PC-3 (cell line): ENCODE measurements around the gene NUDT1. TPM values are rescaled to one million over a fixed set of nuclear protein-coding genes. Genes with fewer than 3 reads are reported as not detected.
A peak's percentile ranks its signal among the peaks of the same experiment; 100 is the strongest.

ENCODE experiments used
- ATAC-seq: fragments of 200-7000 bp; cut with Tn5 transposase; 2 replicates; pipeline ENCODE4 v1.9.1; 2020; ENCODE audit warnings: mild to moderate bottlenecking, moderate library complexity
- BruUV-seq: library from RNA; stranded (reverse); fragments of 400-500 nt; replicated peaks from 2 replicates; lab custom pipeline; 2021; lab: Mats Ljungman, UMichigan
- CTCF ChIA-PET: fragments of 300-600 bp; sonication (Branson Sonifier 250); formaldehyde crosslinking; loops from one replicate; lab custom pipeline; 2022; ENCODE audit warnings: antibody characterized with exemption; lab: Charles Lee
- POLR2A ChIA-PET: fragments of 300-600 bp; sonication (Branson Sonifier 250); formaldehyde crosslinking; loops from one replicate; lab custom pipeline; 2022; ENCODE audit warnings: antibody characterized with exemption; ENCODE audit not compliant: unreplicated experiment; lab: Charles Lee
- DNase-seq: peaks from one replicate; pipeline ENCODE4 v3.0.0-alpha.2; 2015
- H2AFZ ChIP-seq: fragments of 300-600 bp; sonication (generic); 2 replicates; pipeline ENCODE4 v1.6.0; 2016; ENCODE audit warnings: antibody characterized with exemption, low read length
- H3F3A ChIP-seq: fragments of 300-600 bp; sonication (generic); one replicate; pipeline ENCODE4 v1.6.0; 2017; ENCODE audit warnings: antibody characterized with exemption, low read length, control low read depth, mild to moderate bottlenecking; ENCODE audit not compliant: unreplicated experiment
- H3K27ac ChIP-seq: fragments of 300-600 bp; sonication (generic); 2 replicates; pipeline ENCODE4 v1.5.1; 2016; ENCODE audit warnings: mild to moderate bottlenecking, low read length
- H3K27me3 ChIP-seq: fragments of 300-600 bp; sonication (generic); 2 replicates; pipeline ENCODE4 v1.6.1; 2016; ENCODE audit warnings: low read length, mixed read lengths
- H3K36me3 ChIP-seq: fragments of 300-600 bp; sonication (generic); 2 replicates; pipeline ENCODE4 v1.6.1; 2016; ENCODE audit warnings: low read depth, mixed run types, low read length, mixed read lengths
- H3K4me1 ChIP-seq: fragments of 300-600 bp; sonication (generic); 2 replicates; pipeline ENCODE4 v1.5.1; 2016; ENCODE audit warnings: low read length; ENCODE audit not compliant: insufficient read depth
- H3K4me2 ChIP-seq: fragments of 300-600 bp; sonication (generic); 2 replicates; pipeline ENCODE4 v1.6.0; 2016; ENCODE audit warnings: low read length
- H3K4me3 ChIP-seq: fragments of 300-600 bp; sonication (generic); 2 replicates; pipeline ENCODE4 v1.5.1; 2016; ENCODE audit warnings: mild to moderate bottlenecking, low read length, mixed read lengths
- H3K79me2 ChIP-seq: fragments of 300-600 bp; sonication (generic); 2 replicates; pipeline ENCODE4 v1.6.1; 2017; ENCODE audit warnings: low read length, mixed read lengths
- H3K9ac ChIP-seq: fragments of 300-600 bp; sonication (generic); 2 replicates; pipeline ENCODE4 v1.6.0; 2016; ENCODE audit warnings: mild to moderate bottlenecking, low read length
- H3K9me2 ChIP-seq: fragments of 300-600 bp; sonication (generic); replicated peaks from 2 replicates; pipeline ENCODE4 v1.6.1; 2016; ENCODE audit warnings: mixed run types, low read length, mixed read lengths
- H3K9me3 ChIP-seq: fragments of 300-600 bp; sonication (generic); 2 replicates; pipeline ENCODE4 v1.6.1; 2016; ENCODE audit warnings: low read length, mixed read lengths
- H4K20me1 ChIP-seq: fragments of 300-600 bp; sonication (generic); 2 replicates; pipeline ENCODE4 v1.6.1; 2016; ENCODE audit warnings: low read length, mixed read lengths
- EZH2 ChIP-seq: fragments of 300-600 bp; sonication (generic); IDR thresholded peaks from one replicate; pipeline ENCODE4 v1.6.1; 2017; ENCODE audit warnings: antibody characterized with exemption, mild to moderate bottlenecking, low read length; ENCODE audit not compliant: unreplicated experiment
- EZH2phosphoT487 ChIP-seq: fragments of 300-600 bp; sonication (generic); IDR thresholded peaks from 2 replicates; pipeline ENCODE4 v1.6.1; 2018; ENCODE audit warnings: mild to moderate bottlenecking, antibody characterized with exemption, low read length, borderline replicate concordance
- intact Hi-C: fragments of 100-400 bp; cut with micrococcal nuclease; formaldehyde crosslinking; loops from 2 replicates; pipeline ENCODE4 v1.9.0; 2023
- total RNA-seq: library from RNA; depleted of rRNA; stranded (reverse); fragments of >200 nt; gene quantifications from 2 replicates; pipeline ENCODE4 v1.2.3, GENCODE V29; 2014
- TF ChIP-seq, protein P1 (sequence below): fragments of 300-600 bp; sonication (generic); conservative IDR thresholded peaks from 2 replicates; pipeline ENCODE4 v1.5.1; 2017; ENCODE audit warnings: antibody characterized with exemption, low read depth, mild to moderate bottlenecking, low read length

Gene NUDT1
- total RNA-seq, 1 experiment from 2014 or later: 59.3 TPM

DNA sequence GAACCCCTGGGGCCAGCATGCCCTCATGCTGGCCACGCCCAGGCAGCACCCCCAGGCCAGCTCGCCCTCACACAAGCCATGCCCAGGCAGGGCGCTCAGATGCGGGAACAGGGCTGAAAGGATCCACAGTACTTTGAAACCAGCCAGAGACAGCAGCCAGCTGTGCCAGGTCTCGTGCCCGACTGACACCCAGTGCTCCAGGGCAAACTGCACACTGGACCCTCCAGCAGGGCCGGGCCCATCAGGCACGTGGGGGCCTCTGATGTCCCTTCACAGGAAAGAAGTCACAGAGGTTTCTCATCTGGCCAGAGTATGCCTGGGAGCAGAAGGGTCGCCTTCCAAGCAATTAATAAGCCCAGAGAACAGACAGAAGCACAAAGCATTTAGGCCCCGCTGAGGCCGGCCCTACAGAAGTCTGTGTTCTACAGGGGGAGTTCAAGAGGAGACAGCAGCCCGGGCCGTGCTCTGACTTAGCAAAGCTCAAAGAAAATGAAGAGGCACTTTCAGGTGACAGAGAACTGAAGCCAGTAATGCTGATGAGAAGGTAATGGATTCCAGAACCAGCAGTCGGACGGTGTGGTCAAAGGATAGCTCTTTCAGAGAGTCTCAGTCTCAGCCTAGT, 30.7 kb upstream of the NUDT1 start:
- no peaks in the 10 kb centered on the region for H3F3A ChIP-seq
- no peaks in the 10 kb centered on the region for H4K20me1 ChIP-seq
- H3K27me3 ChIP-seq: no peaks in the 10 kb centered on the region
- TF ChIP-seq, protein P1, sequence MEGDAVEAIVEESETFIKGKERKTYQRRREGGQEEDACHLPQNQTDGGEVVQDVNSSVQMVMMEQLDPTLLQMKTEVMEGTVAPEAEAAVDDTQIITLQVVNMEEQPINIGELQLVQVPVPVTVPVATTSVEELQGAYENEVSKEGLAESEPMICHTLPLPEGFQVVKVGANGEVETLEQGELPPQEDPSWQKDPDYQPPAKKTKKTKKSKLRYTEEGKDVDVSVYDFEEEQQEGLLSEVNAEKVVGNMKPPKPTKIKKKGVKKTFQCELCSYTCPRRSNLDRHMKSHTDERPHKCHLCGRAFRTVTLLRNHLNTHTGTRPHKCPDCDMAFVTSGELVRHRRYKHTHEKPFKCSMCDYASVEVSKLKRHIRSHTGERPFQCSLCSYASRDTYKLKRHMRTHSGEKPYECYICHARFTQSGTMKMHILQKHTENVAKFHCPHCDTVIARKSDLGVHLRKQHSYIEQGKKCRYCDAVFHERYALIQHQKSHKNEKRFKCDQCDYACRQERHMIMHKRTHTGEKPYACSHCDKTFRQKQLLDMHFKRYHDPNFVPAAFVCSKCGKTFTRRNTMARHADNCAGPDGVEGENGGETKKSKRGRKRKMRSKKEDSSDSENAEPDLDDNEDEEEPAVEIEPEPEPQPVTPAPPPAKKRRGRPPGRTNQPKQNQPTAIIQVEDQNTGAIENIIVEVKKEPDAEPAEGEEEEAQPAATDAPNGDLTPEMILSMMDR: no peak
- TF ChIP-seq EZH2phosphoT487 (no peak), EZH2 (no peak)
- no peak for ATAC-seq
- ChIA-PET POLR2A (no interaction called here), CTCF (no interaction called here)
- H2AFZ ChIP-seq: no peak overlapping the region
- no peak overlapping the region for H3K27ac ChIP-seq
- H3K9ac ChIP-seq: no peak overlapping the region
- no peak overlapping the region for H3K4me3 ChIP-seq
- no peaks in the 10 kb centered on the region for H3K79me2 ChIP-seq
- H3K36me3 ChIP-seq: peaks cover 30% of the 10 kb centered on the region
- H3K4me1 ChIP-seq: no peaks in the 10 kb centered on the region
- H3K4me2 ChIP-seq: no peak overlapping the region
- H3K9me2 ChIP-seq: no peaks in the 10 kb centered on the region
- no peaks in the 10 kb centered on the region for H3K9me3 ChIP-seq
- no peak for DNase-seq
- BruUV-seq: no TSS peak
- intact Hi-C loops: no loop called here

DNA sequence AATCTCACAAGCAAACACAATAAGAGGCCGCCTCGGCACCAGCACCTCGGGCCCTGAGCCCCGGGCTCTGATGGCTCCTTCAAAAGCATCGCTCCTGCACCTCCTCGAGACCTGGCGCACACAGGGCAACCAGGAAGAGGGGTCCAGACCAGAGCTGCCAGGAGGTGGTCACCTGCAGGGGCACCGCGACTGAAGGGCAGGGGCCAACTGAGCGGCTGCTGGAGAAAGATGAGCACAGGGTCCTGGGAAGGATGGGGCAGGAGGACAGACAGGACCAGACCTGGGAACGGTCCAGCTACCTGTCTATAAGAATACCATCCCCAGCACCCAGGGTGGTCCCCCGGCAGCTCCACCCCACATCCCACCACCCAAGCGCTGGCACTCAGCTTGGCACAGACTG, 30.1 kb upstream of the NUDT1 start:
- H3K4me3 ChIP-seq: no peak overlapping the region
- CTCF ChIA-PET: no interaction called here
- H3K9me2 ChIP-seq: no peaks in the 10 kb centered on the region
- BruUV-seq: no TSS peak
- no peak overlapping the region for H3K4me2 ChIP-seq
- no peak for ATAC-seq
- no peaks in the 10 kb centered on the region for H3K27me3 ChIP-seq
- H3K9me3 ChIP-seq: no peaks in the 10 kb centered on the region
- H3K27ac ChIP-seq: no peak overlapping the region
- no peak overlapping the region for H2AFZ ChIP-seq
- H3K79me2 ChIP-seq: no peaks in the 10 kb centered on the region
- H3K4me1 ChIP-seq: no peaks in the 10 kb centered on the region
- no peaks in the 10 kb centered on the region for H4K20me1 ChIP-seq
- intact Hi-C loops: no loop called here
- TF ChIP-seq EZH2phosphoT487 (no peak), EZH2 (no peak)
- TF ChIP-seq, protein P1: no peak
- no peak overlapping the region for H3K9ac ChIP-seq
- no peak for DNase-seq
- POLR2A ChIA-PET: no interaction called here
- H3K36me3 ChIP-seq: peaks cover 32% of the 10 kb centered on the region
- no peaks in the 10 kb centered on the region for H3F3A ChIP-seq

DNA sequence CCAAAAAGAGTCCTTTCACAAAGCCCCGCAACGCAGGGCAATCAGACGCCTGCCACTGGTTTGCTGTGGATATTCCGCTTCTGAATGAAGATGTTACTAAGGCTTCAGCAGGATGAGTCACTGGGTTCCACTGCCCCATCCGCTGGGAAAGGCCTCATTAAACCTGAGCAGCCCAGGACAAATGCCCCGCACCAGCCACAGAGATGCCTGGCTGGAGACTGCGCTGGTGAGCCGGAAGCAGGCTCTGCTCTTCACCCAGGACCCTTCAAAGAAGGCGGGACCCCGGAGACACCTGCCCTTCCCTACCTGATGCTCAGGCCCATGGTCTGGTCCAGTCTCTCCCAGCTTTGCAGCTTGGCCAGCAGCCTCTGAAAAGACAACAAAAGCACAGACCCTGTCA, 29.1 kb upstream of the NUDT1 start:
- H3K4me1 ChIP-seq: no peaks in the 10 kb centered on the region
- no peaks in the 10 kb centered on the region for H3K9me3 ChIP-seq
- no peak overlapping the region for H3K4me3 ChIP-seq
- H2AFZ ChIP-seq: no peak overlapping the region
- H3K27me3 ChIP-seq: no peaks in the 10 kb centered on the region
- H3K4me2 ChIP-seq: no peak overlapping the region
- H3K36me3 ChIP-seq: peaks cover 37% of the 10 kb centered on the region
- H3K9ac ChIP-seq: no peak overlapping the region
- H3K79me2 ChIP-seq: no peaks in the 10 kb centered on the region
- DNase-seq: peak; percentile 22
- H3F3A ChIP-seq: no peaks in the 10 kb centered on the region
- peak; percentile 79 for ATAC-seq
- no peaks in the 10 kb centered on the region for H3K9me2 ChIP-seq
- BruUV-seq: no TSS peak
- ChIA-PET POLR2A (no interaction called here), CTCF (no interaction called here)
- intact Hi-C loops: no loop called here
- TF ChIP-seq, protein P1: no peak
- TF ChIP-seq EZH2phosphoT487 (no peak), EZH2 (no peak)
- H4K20me1 ChIP-seq: no peaks in the 10 kb centered on the region
- no peak overlapping the region for H3K27ac ChIP-seq
